BE2C (cell line): ENCODE results near the gene NFYC.

Source experiments
- DNase-seq: peaks from one replicate; pipeline ENCODE4 v3.0.0-alpha.2; 2020
- H3K27me3 ChIP-seq: fragments of 250-450 bp; sonication (Bioruptor Pico); 2 replicates; pipeline ENCODE4 v1.5.1; 2020; ENCODE audit warnings: mild to moderate bottlenecking
- H3K36me3 ChIP-seq: fragments of 250-450 bp; sonication (Bioruptor Pico); 2 replicates; pipeline ENCODE4 v1.5.1; 2020; ENCODE audit warnings: mild to moderate bottlenecking
- H3K4me1 ChIP-seq: fragments of 250-450 bp; sonication (Bioruptor Pico); 2 replicates; pipeline ENCODE4 v1.5.1; 2020
- H3K4me3 ChIP-seq: 2 replicates; pipeline ENCODE4 v1.5.1; 2011; ENCODE audit warnings: low read depth, low read length
- H3K9me3 ChIP-seq: fragments of 250-450 bp; sonication (Bioruptor Pico); 2 replicates; pipeline ENCODE4 v1.5.1; 2020
- TF ChIP-seq, protein P1 (sequence below): IDR thresholded peaks from 2 replicates; pipeline ENCODE4 v1.5.1; 2012; ENCODE audit warnings: mild to moderate bottlenecking, low read depth, low read length

NFYC gene

DNA sequence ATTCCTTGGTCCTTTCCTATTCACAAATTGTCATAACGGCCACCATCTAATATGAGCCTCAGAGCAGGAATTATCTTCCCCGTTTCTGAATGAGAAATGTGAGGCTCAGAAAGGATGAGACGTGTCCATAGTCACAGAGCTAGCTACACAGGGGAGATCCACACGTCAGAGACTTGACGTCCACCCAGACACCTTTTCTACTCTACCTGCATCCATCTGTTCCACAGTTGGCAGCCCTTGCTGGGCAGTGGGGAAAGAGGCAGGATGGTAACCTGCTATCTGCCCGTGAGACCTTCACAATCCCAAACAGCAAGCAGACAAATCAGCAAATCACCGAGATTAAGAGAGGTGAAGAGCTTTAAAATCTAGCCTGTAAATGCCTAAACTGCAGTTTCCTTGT, 34.5 kb upstream of the NFYC start:
- H3K4me1 ChIP-seq: peaks cover 15% of the 10 kb centered on the region
- no peaks in the 10 kb centered on the region for H3K9me3 ChIP-seq
- TF ChIP-seq, protein P1, sequence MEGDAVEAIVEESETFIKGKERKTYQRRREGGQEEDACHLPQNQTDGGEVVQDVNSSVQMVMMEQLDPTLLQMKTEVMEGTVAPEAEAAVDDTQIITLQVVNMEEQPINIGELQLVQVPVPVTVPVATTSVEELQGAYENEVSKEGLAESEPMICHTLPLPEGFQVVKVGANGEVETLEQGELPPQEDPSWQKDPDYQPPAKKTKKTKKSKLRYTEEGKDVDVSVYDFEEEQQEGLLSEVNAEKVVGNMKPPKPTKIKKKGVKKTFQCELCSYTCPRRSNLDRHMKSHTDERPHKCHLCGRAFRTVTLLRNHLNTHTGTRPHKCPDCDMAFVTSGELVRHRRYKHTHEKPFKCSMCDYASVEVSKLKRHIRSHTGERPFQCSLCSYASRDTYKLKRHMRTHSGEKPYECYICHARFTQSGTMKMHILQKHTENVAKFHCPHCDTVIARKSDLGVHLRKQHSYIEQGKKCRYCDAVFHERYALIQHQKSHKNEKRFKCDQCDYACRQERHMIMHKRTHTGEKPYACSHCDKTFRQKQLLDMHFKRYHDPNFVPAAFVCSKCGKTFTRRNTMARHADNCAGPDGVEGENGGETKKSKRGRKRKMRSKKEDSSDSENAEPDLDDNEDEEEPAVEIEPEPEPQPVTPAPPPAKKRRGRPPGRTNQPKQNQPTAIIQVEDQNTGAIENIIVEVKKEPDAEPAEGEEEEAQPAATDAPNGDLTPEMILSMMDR: no peak
- H3K27me3 ChIP-seq: no peaks in the 10 kb centered on the region
- no peak for DNase-seq
- peaks cover 5% of the 10 kb centered on the region for H3K36me3 ChIP-seq
- no peak overlapping the region for H3K4me3 ChIP-seq

DNA sequence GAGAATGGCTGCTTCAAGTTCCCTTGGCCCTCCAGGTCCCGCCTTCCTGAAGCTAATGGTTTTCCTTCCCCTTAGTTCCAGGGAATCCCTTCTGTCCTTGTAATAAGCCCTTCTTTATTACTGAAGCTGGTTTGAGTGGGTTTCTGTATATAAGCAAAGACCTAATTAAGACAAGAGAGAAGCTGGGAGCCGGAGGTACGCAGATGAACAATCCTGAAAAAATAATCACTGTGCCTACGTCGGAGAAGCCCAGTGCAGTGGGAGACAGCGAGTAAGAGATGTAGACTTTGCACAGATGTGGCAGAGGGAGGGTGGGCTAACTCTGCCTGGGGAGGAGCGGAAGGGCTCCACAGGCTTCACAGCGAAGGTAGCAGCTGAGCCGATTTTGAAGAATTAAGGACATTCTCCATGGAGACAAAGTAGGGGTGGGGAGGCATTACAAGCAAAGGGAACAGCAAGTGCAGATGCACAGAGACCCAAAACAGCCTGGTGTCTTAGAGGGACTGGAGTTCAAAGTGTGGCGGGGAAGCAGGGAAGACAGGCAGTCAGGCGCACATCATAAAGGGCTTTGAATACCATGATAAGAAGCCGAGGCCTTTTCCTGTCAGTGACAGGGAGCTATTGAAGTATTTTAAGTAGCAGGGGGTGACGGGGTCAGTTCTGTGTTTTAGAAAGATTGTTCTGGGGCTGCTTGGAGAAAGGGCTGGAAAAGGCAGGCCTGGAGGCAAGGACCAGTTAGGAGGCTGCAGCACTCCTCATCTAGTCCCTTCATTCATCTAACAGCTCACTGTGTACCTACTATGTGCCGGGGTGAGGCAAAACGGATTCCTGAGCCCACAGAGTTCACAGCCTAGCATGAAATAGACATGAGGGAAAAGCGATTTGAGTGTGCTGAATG, 32.5 kb upstream of the NFYC start:
- TF ChIP-seq, protein P1: no peak
- no peak for DNase-seq
- Histone ChIP-seq H3K27me3 (no peaks in the 10 kb centered on the region), H3K4me1 (peaks cover 17% of the 10 kb centered on the region), H3K36me3 (peaks cover 5% of the 10 kb centered on the region), H3K4me3 (no peak overlapping the region), H3K9me3 (no peaks in the 10 kb centered on the region)

DNA sequence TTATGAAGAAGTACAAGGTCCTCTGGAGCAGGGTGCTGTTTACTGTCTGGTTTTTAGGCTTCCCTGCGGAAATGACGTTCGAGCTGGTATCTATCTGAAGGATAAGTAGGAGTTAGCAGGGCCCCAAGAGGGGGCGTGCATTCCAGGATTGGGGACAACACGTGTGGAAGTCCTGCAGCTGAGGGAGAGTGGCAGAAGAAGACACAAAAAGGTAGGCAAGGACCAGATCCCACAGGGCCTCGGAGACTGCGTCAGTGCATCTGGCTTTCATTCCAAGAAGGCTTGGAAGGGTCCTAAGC, 31.9 kb upstream of the NFYC start:
- Histone ChIP-seq H3K27me3 (no peaks in the 10 kb centered on the region), H3K4me3 (no peak overlapping the region)
- TF ChIP-seq, protein P1: no peak

DNA sequence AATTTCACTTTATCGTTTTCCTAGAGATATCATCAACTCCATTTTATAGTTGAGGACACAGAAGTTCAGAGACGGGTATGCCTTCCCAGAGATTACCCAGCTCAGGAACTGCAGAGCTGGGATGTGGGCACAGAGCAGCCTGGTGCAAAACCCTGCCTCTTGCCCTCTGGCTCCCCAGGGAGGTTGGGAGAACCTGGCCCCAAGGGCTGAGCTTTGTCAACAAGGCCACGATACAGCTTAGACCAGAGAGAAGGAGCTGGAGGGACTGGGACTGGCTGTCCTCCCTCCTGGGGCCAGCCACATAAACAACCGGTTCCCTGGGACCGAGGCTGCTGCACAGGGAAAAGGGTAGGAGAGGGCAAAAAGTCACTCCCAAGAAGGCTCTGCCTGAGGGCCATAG, 29.8 kb upstream of the NFYC start:
- no peaks in the 10 kb centered on the region for H3K27me3 ChIP-seq
- no peak overlapping the region for H3K4me3 ChIP-seq
- H3K36me3 ChIP-seq: peaks cover 5% of the 10 kb centered on the region
- H3K4me1 ChIP-seq: peaks cover 8% of the 10 kb centered on the region
- H3K9me3 ChIP-seq: no peaks in the 10 kb centered on the region
- DNase-seq: no peak
- TF ChIP-seq, protein P1: no peak

More for the DNA sequence above, 31.9 kb upstream of the NFYC start:
- DNase-seq: no peak
- Histone ChIP-seq H3K9me3 (no peaks in the 10 kb centered on the region), H3K36me3 (peaks cover 5% of the 10 kb centered on the region), H3K4me1 (peaks cover 13% of the 10 kb centered on the region)

DNA sequence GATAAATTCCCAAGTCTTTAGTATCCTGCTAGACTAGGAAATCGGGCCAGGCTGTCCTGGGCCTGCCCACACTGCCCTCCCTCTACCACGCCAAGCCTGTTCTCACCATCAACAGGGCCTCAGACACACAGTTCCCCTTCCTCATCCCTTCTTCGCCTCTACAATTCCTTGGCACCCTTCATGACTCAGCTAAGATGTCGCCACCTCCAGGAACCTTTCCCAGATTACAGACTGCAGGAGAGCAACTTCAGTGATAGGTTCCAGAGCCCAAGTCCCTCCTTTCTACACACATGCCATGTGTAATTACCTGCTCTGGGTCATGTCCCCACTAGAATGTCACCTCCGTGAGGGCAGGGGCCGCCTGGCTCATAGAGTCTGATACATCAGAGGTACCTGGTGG, 29.4 kb upstream of the NFYC start:
- Histone ChIP-seq H3K4me3 (0 out of 2 replicates have a peak overlapping the region, but pooled peaks have one; percentile 42), H3K9me3 (no peaks in the 10 kb centered on the region), H3K4me1 (peaks cover 8% of the 10 kb centered on the region), H3K27me3 (no peaks in the 10 kb centered on the region), H3K36me3 (peaks cover 5% of the 10 kb centered on the region)
- TF ChIP-seq, protein P1: no peak
- DNase-seq: no peak

DNA sequence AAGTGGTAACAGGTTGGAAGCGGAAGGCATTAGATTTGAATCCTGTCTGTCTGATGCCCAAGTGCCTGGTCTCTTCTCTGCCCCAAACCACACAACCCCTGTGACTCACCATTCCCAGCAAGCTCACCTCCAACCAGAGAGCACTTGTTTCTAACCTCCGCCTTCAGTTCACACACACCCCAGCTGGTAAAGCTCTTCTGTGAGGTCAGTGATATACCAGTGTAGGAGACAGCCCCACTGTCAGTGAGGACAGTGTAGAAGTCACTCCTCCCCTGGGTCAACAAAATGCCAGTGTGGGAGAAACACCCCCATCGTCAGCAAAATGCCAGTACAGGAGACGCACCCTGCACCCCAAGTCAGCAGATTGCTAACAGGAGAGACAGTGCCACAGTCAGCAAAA, 28.6 kb upstream of the NFYC start:
- H3K27me3 ChIP-seq: no peaks in the 10 kb centered on the region
- peaks cover 5% of the 10 kb centered on the region for H3K36me3 ChIP-seq
- peaks cover 8% of the 10 kb centered on the region for H3K4me1 ChIP-seq
- DNase-seq: peak; percentile 18
- peak overlapping the region; percentile 42 for H3K4me3 ChIP-seq
- TF ChIP-seq, protein P1: no peak
- H3K9me3 ChIP-seq: no peaks in the 10 kb centered on the region
